Measurements from ENCODE around the gene UGT1A9.

DNA sequence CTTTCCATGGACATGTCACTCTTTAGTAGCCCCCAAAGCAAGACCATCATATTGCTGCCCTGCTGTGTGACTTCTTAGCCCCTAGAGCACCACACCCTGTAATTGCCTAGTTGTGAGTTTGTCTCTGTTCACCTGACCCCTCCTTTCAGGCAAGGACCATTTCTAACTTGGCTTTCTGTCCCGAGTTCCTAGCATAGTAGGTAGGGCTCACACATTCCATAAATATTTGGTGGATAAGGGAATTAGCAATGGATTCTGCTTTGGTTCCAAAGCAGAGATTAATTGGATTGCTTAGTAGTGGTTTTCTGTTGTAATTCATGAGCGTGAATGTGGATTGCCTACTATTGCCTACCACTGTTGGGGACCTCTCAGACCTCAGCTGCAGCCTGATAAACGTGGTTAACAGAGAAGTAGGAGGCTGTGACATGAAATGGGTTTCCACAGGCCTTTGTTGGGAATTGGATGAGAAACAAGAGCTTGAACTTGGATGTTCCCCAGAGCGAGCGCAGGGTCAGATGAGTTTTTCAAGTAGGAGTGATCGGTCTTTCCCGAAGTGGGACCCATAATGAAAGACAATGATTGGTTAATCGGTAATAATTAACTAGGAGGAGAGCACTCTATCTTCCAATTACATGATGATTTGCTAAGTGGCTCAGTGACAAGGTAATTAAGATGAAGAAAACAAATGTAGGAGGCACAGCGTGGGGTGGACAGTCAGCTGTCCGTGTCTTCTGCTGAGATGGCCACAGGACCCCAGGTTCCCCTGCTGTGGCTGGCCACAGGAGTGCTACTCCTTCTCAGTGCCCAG is 75.0 kb downstream of the UGT1A9 start:
- TF ChIP-seq CTCF (IDR thresholded peaks at IDR 0.05; ENCODE audit: low read depth, low read length, poor library complexity, severe bottlenecking) (no peak), EZH2phosphoT487 (IDR thresholded peaks at IDR 0.05; ENCODE audit: borderline replicate concordance, low read length) (no peak)
